Lower leg skin (tissue), 4 donors: ENCODE measurements around the gene NECAP2. TPM values are rescaled to one million over a fixed set of nuclear protein-coding genes. Genes with fewer than 3 reads are reported as not detected.
"Not testable (repeated sequence)": the region's sequence is repeated elsewhere in the genome, so short reads cannot be mapped to it uniquely, and the experiment has no call there.

Experiments
- DNase-seq, 2 donors: peaks; one replicate each; pipeline ENCODE4 v3.0.0-alpha.2; 2019; ENCODE audit warnings: low spot score in 2 of 2
- H3K4me3 ChIP-seq: fragments of 200-600 bp; sonication (generic); 2 replicates; pipeline ENCODE4 v1.5.1; 2017; ENCODE audit warnings: mild to moderate bottlenecking, low read depth; ENCODE audit not compliant: poor library complexity, severe bottlenecking
- POLR2A ChIP-seq, 2 donors: fragments of 450-650 bp; IDR thresholded peaks; one replicate each; pipeline ENCODE4 v1.6.1; 2016 to 2017; ENCODE audit warnings: antibody characterized with exemption in 2 of 2, mild to moderate bottlenecking in 1 of 2, moderate library complexity in 1 of 2
- WGBS, 2 donors: methylation state at CpG; one replicate each; pipeline ENCODE4 v1.1.5; 2018; 5-methylcytosine and 5-hydroxymethylcytosine counted together
- intact Hi-C: fragments of 100-400 bp; cut with DNase I; formaldehyde crosslinking; loops from one replicate; pipeline ENCODE4 v1.15.0; 2023; ENCODE audit warnings: low total_unique reads
- total RNA-seq, 4 donors: library from RNA; depleted of rRNA; stranded (reverse); fragments of >200 nt; gene quantifications; one replicate each; pipeline ENCODE4 v1.1.0, GENCODE V29; 2016
- TF ChIP-seq, protein P1 (sequence below), 3 donors: fragments of 450-650 bp; IDR thresholded peaks; one replicate each; pipeline ENCODE4 v1.5.1; 2016; ENCODE audit warnings: antibody characterized with exemption in 3 of 3, mild to moderate bottlenecking in 3 of 3, moderate library complexity in 2 of 3

Gene NECAP2
- total RNA-seq, 4 donors from 2014 or later = 74.7 to 108 (median 87.5) TPM

DNA sequence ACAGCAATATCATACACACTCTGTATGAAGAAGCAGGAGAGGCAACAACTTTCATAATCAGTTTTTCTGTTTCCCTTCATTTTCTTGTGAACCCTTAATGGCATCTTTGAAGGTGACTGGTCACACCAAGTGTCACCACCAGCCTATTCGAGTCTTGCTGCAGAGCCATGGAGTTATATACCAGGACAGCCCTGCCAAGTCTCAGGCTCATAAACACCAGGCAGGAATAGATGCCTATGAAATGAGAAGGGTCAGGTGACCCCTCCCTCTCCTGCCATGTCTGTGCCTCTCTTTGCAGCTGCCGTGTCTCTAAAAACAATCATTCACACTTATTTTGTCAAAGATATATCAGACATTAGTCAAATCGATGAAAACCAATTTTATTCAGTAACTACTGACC, 28.0 kb downstream of the NECAP2 start:
- no peak overlapping the region for H3K4me3 ChIP-seq
- 74 to 90% methylated on average over 3 of the region's 3 CpGs for WGBS, 2 donors
- DNase-seq = no peak
- no peak for TF ChIP-seq POLR2A (IDR thresholded peaks at IDR 0.05)
- TF ChIP-seq, protein P1, sequence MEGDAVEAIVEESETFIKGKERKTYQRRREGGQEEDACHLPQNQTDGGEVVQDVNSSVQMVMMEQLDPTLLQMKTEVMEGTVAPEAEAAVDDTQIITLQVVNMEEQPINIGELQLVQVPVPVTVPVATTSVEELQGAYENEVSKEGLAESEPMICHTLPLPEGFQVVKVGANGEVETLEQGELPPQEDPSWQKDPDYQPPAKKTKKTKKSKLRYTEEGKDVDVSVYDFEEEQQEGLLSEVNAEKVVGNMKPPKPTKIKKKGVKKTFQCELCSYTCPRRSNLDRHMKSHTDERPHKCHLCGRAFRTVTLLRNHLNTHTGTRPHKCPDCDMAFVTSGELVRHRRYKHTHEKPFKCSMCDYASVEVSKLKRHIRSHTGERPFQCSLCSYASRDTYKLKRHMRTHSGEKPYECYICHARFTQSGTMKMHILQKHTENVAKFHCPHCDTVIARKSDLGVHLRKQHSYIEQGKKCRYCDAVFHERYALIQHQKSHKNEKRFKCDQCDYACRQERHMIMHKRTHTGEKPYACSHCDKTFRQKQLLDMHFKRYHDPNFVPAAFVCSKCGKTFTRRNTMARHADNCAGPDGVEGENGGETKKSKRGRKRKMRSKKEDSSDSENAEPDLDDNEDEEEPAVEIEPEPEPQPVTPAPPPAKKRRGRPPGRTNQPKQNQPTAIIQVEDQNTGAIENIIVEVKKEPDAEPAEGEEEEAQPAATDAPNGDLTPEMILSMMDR (IDR thresholded peaks at IDR 0.05) = no peak
- intact Hi-C loops = no loop called here

DNA sequence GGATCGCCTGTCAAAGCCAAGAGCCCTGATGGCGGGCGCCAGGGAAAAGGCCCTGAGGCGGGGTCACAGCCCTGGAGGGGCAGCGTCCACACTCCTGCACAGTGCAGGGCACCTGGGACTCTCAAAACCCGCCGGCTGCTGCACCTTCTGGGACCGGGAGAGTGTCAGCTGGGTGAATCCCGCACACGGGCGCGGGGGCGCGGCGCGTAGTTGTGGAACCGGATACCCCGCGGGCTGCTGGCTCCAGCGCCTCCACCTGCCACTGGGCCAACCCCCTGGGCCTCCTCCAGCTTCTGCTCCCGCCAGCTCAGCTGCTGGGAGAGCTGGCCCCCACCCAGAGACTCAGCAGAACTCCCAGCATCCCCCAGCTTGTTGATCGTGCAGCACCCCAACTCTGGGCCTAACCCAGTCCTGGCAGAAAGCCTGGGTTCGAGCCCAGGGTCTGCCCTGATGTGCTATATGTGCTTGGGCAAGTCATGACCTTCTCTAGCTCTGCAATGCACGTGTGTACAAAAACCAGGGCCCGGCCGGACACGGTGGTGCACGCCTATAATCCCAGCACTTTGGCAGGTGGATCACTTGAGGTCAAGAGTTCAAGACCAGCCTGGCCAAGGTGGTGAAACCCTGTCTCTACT, 33.8 kb downstream of the NECAP2 start:
- DNase-seq = no peak
- TF ChIP-seq, protein P1 (IDR thresholded peaks at IDR 0.05) = no peak
- no peak for TF ChIP-seq POLR2A (IDR thresholded peaks at IDR 0.05)
- 92 to 96% methylated on average over 28 of the region's 28 CpGs for WGBS, 2 donors
- no peak overlapping the region for H3K4me3 ChIP-seq
- intact Hi-C loops = no loop called here

DNA sequence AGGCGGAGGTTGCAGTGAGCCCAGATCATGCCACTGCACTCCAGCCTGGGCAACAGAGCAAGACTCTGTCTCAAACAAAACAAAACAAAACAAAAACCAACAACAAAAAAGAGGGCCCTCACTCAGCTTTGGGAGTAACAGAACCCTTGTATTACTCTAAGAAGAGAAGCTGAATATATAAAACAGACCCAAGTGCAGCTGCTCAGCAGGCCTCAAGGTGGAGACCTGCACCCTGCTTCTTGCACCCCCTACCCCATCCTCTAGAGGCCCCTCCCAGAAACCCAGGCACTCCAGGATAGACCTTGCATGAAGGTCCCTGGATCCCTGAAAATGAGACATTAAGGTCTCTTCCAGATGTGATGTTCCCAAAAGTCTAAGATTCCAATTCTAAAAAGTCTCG, 34.4 kb downstream of the NECAP2 start:
- intact Hi-C loops, DNase-seq, H3K4me3 ChIP-seq: not testable (repeated sequence)
- WGBS, 2 donors = 95 to 96% methylated on average over 2 of the region's 2 CpGs

DNA sequence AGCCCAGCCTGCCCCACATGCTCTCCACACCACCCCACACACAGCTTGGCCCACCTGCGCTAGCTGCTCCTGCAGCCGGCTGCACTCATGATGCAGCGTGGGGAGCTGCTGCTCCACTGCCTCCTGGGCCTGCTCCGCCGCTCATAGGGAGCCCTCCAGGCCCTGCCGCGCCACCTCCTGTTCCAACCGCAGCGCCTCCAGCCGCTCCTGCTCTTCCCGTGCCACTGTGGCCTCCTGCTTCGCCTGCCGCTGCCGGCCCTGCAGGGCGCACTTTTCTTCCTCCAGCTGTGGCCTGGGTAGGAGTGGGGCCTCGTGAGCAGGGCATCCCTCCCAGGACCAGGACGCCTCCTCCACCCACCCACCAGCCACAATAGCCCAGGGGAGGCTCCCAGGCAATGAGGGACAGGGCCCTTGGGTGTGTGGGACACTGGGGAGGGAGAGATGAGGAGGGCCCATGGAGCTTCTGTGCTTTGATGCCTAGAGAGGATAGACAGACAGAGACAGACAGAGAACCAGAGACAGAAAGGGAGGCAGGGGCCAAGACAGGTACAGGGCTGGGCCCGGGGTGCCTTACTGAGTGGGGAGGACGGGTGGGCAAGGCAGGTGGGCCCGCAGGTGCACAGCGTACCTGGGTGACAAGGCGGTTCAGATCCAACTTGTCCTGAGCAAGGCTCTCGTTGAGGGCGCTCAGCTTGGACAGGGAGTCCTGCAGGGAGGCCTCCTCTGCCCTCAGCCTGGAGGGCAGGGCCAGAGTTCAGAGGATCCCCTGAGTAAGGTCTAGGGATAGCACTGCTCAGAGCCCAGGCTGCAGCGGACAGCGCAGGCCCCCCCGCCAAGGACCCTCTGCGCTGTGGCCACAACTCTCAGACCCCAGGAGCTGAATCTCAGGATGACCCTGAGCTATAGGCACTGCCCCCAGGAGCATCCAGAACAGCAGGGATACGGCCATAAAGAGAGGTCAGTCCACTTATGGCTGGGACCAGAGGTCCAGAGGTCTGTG, 35.5 kb downstream of the NECAP2 start:
- WGBS, 2 donors = 89 to 93% methylated on average over 24 to 28 of the region's 29 CpGs
- DNase-seq, H3K4me3 ChIP-seq: not testable (repeated sequence)

GRCh38 chr1:16478091-16478490, 37.6 kb downstream of the NECAP2 start:
- DNase-seq = no peak
- TF ChIP-seq, protein P1 (IDR thresholded peaks at IDR 0.05) = no peak
- 93 to 97% methylated on average over 12 of the region's 12 CpGs for WGBS, 2 donors
- intact Hi-C loops = no loop called here
- H3K4me3 ChIP-seq = no peak overlapping the region

More for the DNA sequence above, 35.5 kb downstream of the NECAP2 start:
- intact Hi-C loops = not testable (repeated sequence)

GRCh38 chr1:16483146-16483545, 42.6 kb downstream of the NECAP2 start:
- H3K4me3 ChIP-seq, DNase-seq, intact Hi-C loops: not testable (repeated sequence)
- WGBS, 2 donors = 96 to 97% methylated on average over 23 to 26 of the region's 26 CpGs

DNA sequence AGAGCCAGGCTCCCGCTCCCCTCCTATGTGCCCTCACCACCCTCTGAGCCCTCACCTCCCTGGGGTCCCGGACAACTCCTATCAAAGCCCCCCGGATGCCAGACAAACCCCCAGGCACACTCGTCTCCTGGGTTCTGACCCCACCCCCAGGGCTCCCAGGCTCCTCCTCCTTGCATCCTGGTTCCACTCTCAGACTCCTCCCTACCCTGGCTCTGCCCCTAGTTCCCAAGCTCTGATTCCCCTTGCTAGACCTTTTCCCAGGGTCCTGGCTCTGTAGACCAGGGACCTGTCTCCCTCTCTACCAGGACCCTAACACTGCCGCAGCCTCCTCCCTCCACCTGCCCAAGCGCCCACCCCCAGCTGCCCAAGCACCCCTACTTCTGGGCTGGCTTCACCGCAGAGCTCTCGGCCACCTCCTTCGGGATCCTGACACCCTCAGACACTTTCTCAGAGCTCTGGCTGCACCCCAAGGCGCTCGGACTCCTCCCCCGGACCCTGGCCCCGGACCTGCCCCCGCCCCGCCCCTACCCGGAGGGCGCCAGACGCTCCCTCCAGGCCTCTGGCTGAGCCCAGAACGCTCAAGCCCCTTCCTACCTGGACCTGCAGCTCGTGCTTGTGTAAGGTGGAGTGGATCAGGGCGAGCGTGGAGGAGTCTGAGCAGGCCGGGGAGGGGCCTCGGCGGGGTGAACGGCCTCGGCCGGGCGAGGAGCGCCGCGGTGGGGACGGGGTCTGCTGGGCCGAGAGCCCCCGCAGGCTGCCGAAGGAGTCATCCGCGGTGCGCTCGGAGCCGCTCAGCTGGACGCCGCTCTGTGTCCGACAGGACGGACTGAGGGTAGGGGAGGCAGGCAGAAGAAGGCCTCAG, 43.3 kb downstream of the NECAP2 start:
- intact Hi-C loops, DNase-seq, H3K4me3 ChIP-seq: not testable (repeated sequence)
- 91 to 93% methylated on average over 35 to 39 of the region's 45 CpGs for WGBS, 2 donors
